B cell (primary cell): ENCODE results near the gene TPMT. TPM values are rescaled to one million over a fixed set of nuclear protein-coding genes. Genes with fewer than 3 reads are reported as not detected.

Source experiments
- ATAC-seq: fragments of 200-7000 bp; cut with Tn5 transposase; one replicate; pipeline ENCODE4 v1.10.0; 2021; ENCODE audit warnings: low read depth, mild to moderate bottlenecking, moderate number of reproducible peaks, moderate library complexity
- CTCF ChIA-PET: fragments of 350-600 bp; sonication (Branson Sonifier 250); formaldehyde crosslinking; loops from one replicate; lab custom pipeline; 2021; ENCODE audit warnings: antibody characterized with exemption, inconsistent platforms; lab: Charles Lee
- POLR2A ChIA-PET: fragments of 350-600 bp; sonication (Branson Sonifier 250); formaldehyde crosslinking; loops from one replicate; lab custom pipeline; 2021; ENCODE audit warnings: antibody characterized with exemption; lab: Charles Lee
- DNase-seq: peaks from one replicate; pipeline ENCODE4 v3.0.0; 2013
- H2AFZ ChIP-seq: 2 replicates; pipeline ENCODE4 v1.6.1; 2012; ENCODE audit warnings: mild to moderate bottlenecking, low read depth, low read length; ENCODE audit not compliant: insufficient read depth, poor library complexity, severe bottlenecking
- H3K27ac ChIP-seq, 2 donors: 1 replicate in 1 of 2; 2 replicates in 1 of 2; pipeline ENCODE4 v1.5.1; 2012 to 2013; ENCODE audit warnings: low read length in 2 of 2, mild to moderate bottlenecking in 2 of 2, moderate library complexity in 1 of 2
- H3K27me3 ChIP-seq, 4 experiments: fragments of 200-600 bp in 1 of 4; sonication (generic) in 1 of 4; replicated peaks in 1 of 4; 1 replicate in 2 of 4; 2 replicates in 2 of 4; pipeline versions ENCODE4 v1.6.1 to v1.7.0; 2013 to 2016; ENCODE audit warnings: low read length in 3 of 4, mild to moderate bottlenecking in 2 of 4, mixed read lengths in 1 of 4, moderate library complexity in 1 of 4; ENCODE audit not compliant: insufficient read depth in 4 of 4, control insufficient read depth in 3 of 4; ENCODE audit errors: control extremely low read depth in 1 of 4
- H3K36me3 ChIP-seq, 2 experiments: replicated peaks in 1 of 2; 1 replicate in 1 of 2; 2 replicates in 1 of 2; pipeline versions ENCODE4 v1.6.1 to v1.7.1; 2013; ENCODE audit warnings: low read length in 1 of 2; ENCODE audit not compliant: insufficient read depth in 2 of 2, control insufficient read depth in 1 of 2; ENCODE audit errors: control extremely low read depth in 1 of 2, extremely low read depth in 1 of 2
- H3K4me1 ChIP-seq, 2 donors: fragments of 200-600 bp in 1 of 2; sonication (generic) in 1 of 2; 1 replicate in 1 of 2; 2 replicates in 1 of 2; pipeline versions ENCODE4 v1.5.1 to v1.6.1; 2013 to 2017; ENCODE audit warnings: low read length in 2 of 2; ENCODE audit not compliant: control insufficient read depth in 2 of 2, insufficient read depth in 2 of 2
- H3K4me2 ChIP-seq: replicated peaks from 2 replicates; pipeline ENCODE3; 2012; ENCODE audit warnings: mild to moderate bottlenecking, low read depth, low read length; ENCODE audit not compliant: poor library complexity, severe bottlenecking
- H3K4me3 ChIP-seq, 5 experiments: fragments of 200-600 bp in 1 of 5; sonication (generic) in 1 of 5; 1 replicate in 3 of 5; 2 replicates in 2 of 5; pipeline versions ENCODE4 v1.5.1 to v1.7.0; 2011 to 2016; ENCODE audit warnings: low read length in 4 of 5, mild to moderate bottlenecking in 4 of 5, low read depth in 2 of 5, control low read depth in 1 of 5, moderate library complexity in 1 of 5; ENCODE audit not compliant: insufficient read depth in 1 of 5; ENCODE audit errors: control extremely low read depth in 1 of 5, extremely low read depth in 1 of 5
- H3K79me2 ChIP-seq: fragments of 200-600 bp; sonication (generic); one replicate; pipeline ENCODE4 v1.6.0; 2016; ENCODE audit warnings: low read length; ENCODE audit not compliant: control insufficient read depth, insufficient read depth
- H3K9ac ChIP-seq: fragments of 200-600 bp; sonication (generic); 2 replicates; pipeline ENCODE4 v1.6.1; 2017; ENCODE audit warnings: mild to moderate bottlenecking, low read length, moderate library complexity
- H3K9me3 ChIP-seq, 3 donors: one replicate each; pipeline versions ENCODE4 v1.6.1 to v1.7.1; 2013; ENCODE audit warnings: low read length in 2 of 3; ENCODE audit not compliant: control insufficient read depth in 2 of 3, insufficient read depth in 1 of 3; ENCODE audit errors: control extremely low read depth in 1 of 3
- H4K20me1 ChIP-seq: 2 replicates; pipeline ENCODE4 v1.6.0; 2012; ENCODE audit warnings: mild to moderate bottlenecking, low read length; ENCODE audit not compliant: insufficient read depth, control insufficient read depth, poor library complexity, severe bottlenecking
- H3K27ac Mint-ChIP-seq: one replicate; pipeline ENCODE4 v1.8.0; 2021; ENCODE audit warnings: mixed read lengths
- H3K27me3 Mint-ChIP-seq: one replicate; pipeline ENCODE4 v1.8.0; 2021; ENCODE audit warnings: mixed read lengths
- H3K4me1 Mint-ChIP-seq: one replicate; pipeline ENCODE4 v1.8.0; 2021; ENCODE audit warnings: mixed read lengths
- H3K4me3 Mint-ChIP-seq: one replicate; pipeline ENCODE4 v1.8.0; 2021; ENCODE audit warnings: mixed read lengths
- H3K9me3 Mint-ChIP-seq: one replicate; pipeline ENCODE4 v1.8.0; 2022; ENCODE audit warnings: mixed read lengths; ENCODE audit not compliant: insufficient read depth
- CTCF ChIP-seq: fragments of 200-600 bp; IDR thresholded peaks from one replicate; pipeline ENCODE4 v1.8.0; 2022; ENCODE audit warnings: antibody characterized with exemption, mild to moderate bottlenecking
- EZH2 ChIP-seq: IDR thresholded peaks from 2 replicates; pipeline ENCODE4 v1.6.1; 2012; ENCODE audit warnings: borderline replicate concordance, low read depth, mild to moderate bottlenecking, moderate library complexity, low read length; ENCODE audit not compliant: insufficient read depth, poor library complexity, severe bottlenecking
- WGBS: methylation state at CpG from one replicate; pipeline ENCODE4 v1.1.5; 2013; ENCODE audit warnings: missing lambda C conversion rate; ENCODE audit not compliant: insufficient coverage; 5-methylcytosine and 5-hydroxymethylcytosine counted together
- intact Hi-C: fragments of 100-400 bp; cut with micrococcal nuclease; formaldehyde crosslinking; loops from one replicate; pipeline ENCODE4 v1.10.0; 2022
- polyA plus RNA-seq: library from polyadenylated mRNA; depleted of rRNA; stranded (reverse); fragments of >200 nt; gene quantifications from 2 replicates; pipeline ENCODE4 v1.2.3, GENCODE V29; 2012
- total RNA-seq, 2 donors: library from RNA; stranded (reverse); fragments of 120-200 nt in 1 of 2; gene quantifications; 1 replicate in 1 of 2; 2 replicates in 1 of 2; pipeline versions ENCODE4 v1.2.3 to v1.2.4, GENCODE V29; 2013 to 2022

TPMT gene
- total and polyA plus RNA-seq, 2 donors (not counting 1 experiment from before 2014, with no cell fraction given) = 1.9 to 2.5 TPM

DNA sequence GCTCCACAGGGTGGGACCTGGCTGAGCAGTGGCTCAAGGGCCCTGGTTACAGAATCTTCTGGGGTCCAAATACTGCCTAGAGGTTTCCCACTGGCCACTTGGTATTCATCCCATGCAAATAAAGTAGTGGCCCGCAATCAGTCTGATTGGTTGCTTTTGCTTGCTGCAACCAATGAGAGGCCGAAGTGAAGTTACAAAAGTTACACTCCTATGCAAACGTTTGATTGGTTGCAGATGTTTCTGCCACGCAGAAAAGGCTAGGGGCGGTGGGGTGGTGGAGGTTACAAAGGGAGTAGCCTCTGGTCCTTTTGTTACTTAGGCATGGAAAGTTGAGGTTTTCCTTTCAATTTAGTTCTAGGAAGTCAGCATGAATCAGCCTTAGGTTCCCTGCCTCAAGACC, 28.8 kb downstream of the TPMT start:
- H4K20me1 ChIP-seq = no peaks in the 10 kb centered on the region
- DNase-seq = no peak
- H3K9ac ChIP-seq = no peak overlapping the region
- intact Hi-C loops = no loop called here
- H3K27me3 Mint-ChIP-seq = peaks cover 3% of the 10 kb centered on the region
- peaks cover 0 to 14% of the 10 kb centered on the region in 2 donors for H3K4me1 ChIP-seq
- CTCF ChIA-PET = interaction anchor here (1.2 kb wide), 1 partner anchor 11 kb away, joined by 7 read pairs; no protein-coding TSS in a partner anchor
- H3K4me3 ChIP-seq = no peak overlapping the region
- H3K9me3 Mint-ChIP-seq = no peaks in the 10 kb centered on the region
- peaks cover 0 to 14% (median 0%) of the 10 kb centered on the region in 3 donors for H3K9me3 ChIP-seq
- no peak overlapping the region for H3K4me2 ChIP-seq
- ATAC-seq = no peak
- no peaks in the 10 kb centered on the region for H3K36me3 ChIP-seq
- POLR2A ChIA-PET = no interaction called here
- H3K27ac Mint-ChIP-seq = no peak overlapping the region
- H3K4me3 Mint-ChIP-seq = no peak overlapping the region
- H3K27me3 ChIP-seq = no peaks in the 10 kb centered on the region
- no peaks in the 10 kb centered on the region for H3K79me2 ChIP-seq
- 88% methylated on average over 5 of the region's 5 CpGs for WGBS
- H3K27ac ChIP-seq = no peak overlapping the region
- H3K4me1 Mint-ChIP-seq = peaks cover 16% of the 10 kb centered on the region
- TF ChIP-seq CTCF (no peak), EZH2 (no peak)
- H2AFZ ChIP-seq = no peak overlapping the region
